GM12864 (cell line): Measurements from ENCODE around the gene FAM83D.
A peak's percentile ranks its signal among the peaks of the same experiment; 100 is the strongest.

Experiments
- DNase-seq: peaks from one replicate; pipeline ENCODE4 v3.0.0-alpha.2; 2011; ENCODE audit warnings: low read depth
- H3K4me3 ChIP-seq: 2 replicates; pipeline ENCODE4 v1.5.1; 2011; ENCODE audit warnings: mild to moderate bottlenecking, low read depth, low read length, control low read depth
- TF ChIP-seq, protein P1 (sequence below): IDR thresholded peaks from 2 replicates; pipeline ENCODE4 v1.5.1; 2011; ENCODE audit warnings: low read depth, mild to moderate bottlenecking, moderate library complexity, low read length, control low read depth, inconsistent platforms; ENCODE audit errors: missing control alignments

FAM83D gene

DNA sequence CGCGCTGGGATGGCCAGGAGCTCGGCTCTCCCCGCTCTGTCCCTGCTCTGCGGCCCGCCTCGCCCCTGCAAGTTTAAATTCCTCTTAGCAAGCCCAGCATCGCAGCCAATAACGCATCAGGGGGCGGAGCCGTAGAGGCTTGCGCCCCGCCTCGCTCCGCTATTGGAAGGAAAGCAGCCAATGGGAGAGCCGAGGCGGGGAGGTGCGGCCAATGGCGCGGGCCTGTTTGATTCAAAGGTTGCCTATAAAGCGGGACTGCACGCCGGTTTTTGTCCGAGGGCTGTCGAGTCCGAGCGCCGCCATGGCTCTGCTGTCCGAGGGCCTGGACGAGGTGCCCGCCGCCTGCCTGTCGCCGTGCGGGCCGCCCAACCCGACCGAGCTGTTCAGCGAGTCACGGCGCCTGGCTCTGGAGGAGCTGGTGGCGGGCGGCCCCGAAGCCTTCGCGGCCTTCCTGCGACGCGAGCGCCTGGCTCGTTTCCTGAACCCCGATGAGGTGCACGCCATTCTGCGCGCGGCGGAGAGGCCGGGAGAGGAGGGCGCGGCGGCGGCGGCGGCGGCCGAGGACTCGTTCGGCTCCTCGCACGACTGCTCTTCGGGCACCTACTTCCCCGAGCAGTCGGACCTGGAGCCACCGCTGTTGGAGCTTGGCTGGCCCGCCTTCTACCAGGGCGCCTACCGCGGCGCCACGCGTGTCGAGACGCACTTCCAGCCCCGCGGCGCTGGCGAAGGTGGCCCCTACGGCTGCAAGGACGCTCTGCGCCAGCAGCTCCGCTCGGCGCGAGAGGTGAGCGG lies at the start of gene FAM83D:
Gene FAM83D (plus strand): TSS at position 276 of the 792 bp plus-strand sequence. CDS start 26 bp downstream, at position 302.
- DNase-seq: peak; percentile 95
- TF ChIP-seq, protein P1, sequence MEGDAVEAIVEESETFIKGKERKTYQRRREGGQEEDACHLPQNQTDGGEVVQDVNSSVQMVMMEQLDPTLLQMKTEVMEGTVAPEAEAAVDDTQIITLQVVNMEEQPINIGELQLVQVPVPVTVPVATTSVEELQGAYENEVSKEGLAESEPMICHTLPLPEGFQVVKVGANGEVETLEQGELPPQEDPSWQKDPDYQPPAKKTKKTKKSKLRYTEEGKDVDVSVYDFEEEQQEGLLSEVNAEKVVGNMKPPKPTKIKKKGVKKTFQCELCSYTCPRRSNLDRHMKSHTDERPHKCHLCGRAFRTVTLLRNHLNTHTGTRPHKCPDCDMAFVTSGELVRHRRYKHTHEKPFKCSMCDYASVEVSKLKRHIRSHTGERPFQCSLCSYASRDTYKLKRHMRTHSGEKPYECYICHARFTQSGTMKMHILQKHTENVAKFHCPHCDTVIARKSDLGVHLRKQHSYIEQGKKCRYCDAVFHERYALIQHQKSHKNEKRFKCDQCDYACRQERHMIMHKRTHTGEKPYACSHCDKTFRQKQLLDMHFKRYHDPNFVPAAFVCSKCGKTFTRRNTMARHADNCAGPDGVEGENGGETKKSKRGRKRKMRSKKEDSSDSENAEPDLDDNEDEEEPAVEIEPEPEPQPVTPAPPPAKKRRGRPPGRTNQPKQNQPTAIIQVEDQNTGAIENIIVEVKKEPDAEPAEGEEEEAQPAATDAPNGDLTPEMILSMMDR: no peak
- H3K4me3 ChIP-seq: peak within 1 kb of the TSS; percentile 90

- no peak overlapping the region for H3K4me3 ChIP-seq
- TF ChIP-seq, protein P1: no peak
- no peak for DNase-seq
Measured at GRCh38 chr20:38877483-38877882, 48.7 kb upstream of the FAM83D start.

GRCh38 chr20:38878866-38879265 lies 47.4 kb upstream of the FAM83D start:
- no peak for DNase-seq
- TF ChIP-seq, protein P1: no peak
- H3K4me3 ChIP-seq: no peak overlapping the region

GRCh38 chr20:38880952-38881735 lies 45.1 kb upstream of the FAM83D start:
- H3K4me3 ChIP-seq: no peak overlapping the region
- DNase-seq: no peak
- TF ChIP-seq, protein P1: peak; percentile 4

DNA sequence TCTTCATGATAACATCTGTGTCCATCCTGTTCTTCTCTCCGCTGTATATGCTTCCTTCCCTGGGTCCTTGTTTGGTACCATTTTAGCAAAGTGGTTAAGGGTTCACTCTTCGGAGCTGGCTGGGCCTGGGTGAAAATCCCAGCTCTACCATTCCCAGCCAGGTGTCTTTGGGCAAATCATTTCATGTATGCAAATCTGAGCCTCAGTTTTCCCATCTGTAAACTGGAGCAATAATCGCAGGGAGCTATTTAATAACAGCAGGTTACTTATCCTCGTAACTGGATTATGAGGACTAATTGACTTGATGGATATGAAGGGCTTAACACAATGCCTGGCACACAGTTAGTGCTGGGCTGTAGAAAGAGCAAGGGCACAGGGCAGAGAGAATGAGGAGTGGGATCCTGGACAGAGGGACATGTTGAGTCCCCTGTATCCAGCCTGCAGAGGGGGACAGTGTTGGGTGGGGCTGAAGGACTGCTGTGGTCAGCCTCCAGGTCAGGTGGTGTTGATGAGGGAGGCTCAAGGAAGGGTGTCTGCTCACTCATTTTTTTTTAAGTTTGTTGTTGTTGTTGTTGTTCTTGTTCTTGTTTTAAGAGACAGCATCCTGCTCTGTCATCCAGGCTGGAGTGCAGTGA lies 44.3 kb upstream of the FAM83D start:
- no peak overlapping the region for H3K4me3 ChIP-seq
- TF ChIP-seq, protein P1: no peak
- DNase-seq: no peak

DNA sequence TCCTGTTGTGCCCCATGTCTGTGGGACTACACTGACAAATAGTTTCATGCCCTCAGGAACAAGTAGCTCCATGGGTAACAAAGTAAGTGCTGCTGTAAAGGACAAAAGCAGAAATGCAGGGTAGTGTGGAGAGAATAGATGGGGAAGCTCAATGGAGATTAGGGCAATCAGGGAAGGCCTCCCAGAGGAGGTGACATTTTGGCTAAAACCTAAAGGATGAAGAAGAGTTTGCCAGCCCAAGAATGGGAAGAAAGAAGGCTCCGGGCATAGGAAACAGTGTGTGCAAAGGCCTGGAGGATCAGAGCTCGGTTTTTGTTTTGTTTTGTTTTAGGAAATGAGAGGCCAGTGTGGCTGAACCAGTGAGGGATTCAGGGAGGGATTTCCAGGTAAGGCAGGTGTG lies 43.6 kb upstream of the FAM83D start:
- TF ChIP-seq, protein P1: no peak
- no peak for DNase-seq
- H3K4me3 ChIP-seq: no peak overlapping the region
